Measurements from ENCODE around the gene MIPOL1. TPM values are rescaled to one million over a fixed set of nuclear protein-coding genes. Genes with fewer than 3 reads are reported as not detected.
A peak's percentile ranks its signal among the peaks of the same experiment; 100 is the strongest.

MIPOL1 gene
- total and polyA plus RNA-seq, 2 donors from 2014 or later = 4.4 to 14.8 TPM

- FAIRE-seq = no peak
- no peak overlapping the region for H3K9ac ChIP-seq (ENCODE audit: low read length in 3 of 3)
These were observed 3.0 kb upstream of the MIPOL1 start for GRCh38 chr14:37194698-37195097.

GRCh38 chr14:37195327-37195726 lies 2.4 kb upstream of the MIPOL1 start:
- TF ChIP-seq CTCF (IDR thresholded peaks at IDR 0.05; ENCODE audit: borderline replicate concordance, extremely low read depth, insufficient read depth) = no peak
- Histone ChIP-seq H3K9ac (ENCODE audit: low read length in 3 of 3) (no peak overlapping the region), H3K9me3 (ENCODE audit: control insufficient read depth in 2 of 3, insufficient read depth in 1 of 3, low read length in 3 of 3) (no peaks in the 10 kb centered on the region), H3K36me3 (ENCODE audit: control insufficient read depth in 2 of 3, insufficient read depth in 3 of 3, low read length in 3 of 3) (no peaks in the 10 kb centered on the region), H3K4me3 (ENCODE audit: low read length in 3 of 3) (no peak overlapping the region), H3K27me3 (ENCODE audit: control insufficient read depth, insufficient read depth, low read length) (no peaks in the 10 kb centered on the region), H3K27ac (ENCODE audit: low read depth in 2 of 2, low read length in 2 of 2) (no peak overlapping the region), H3K4me1 (ENCODE audit: control insufficient read depth in 2 of 3, insufficient read depth in 2 of 3, low read depth in 1 of 3, low read length in 3 of 3) (peaks cover 0 to 4% (median 0%) of the 10 kb centered on the region in 3 donors)
- intact Hi-C loops (cut with DNase I) = no loop called here
- DNase-seq = peak in 1 of 5 donors; percentile 20
- no peak for FAIRE-seq

More at GRCh38 chr14:37194698-37195097, 3.0 kb upstream of the MIPOL1 start:
- Histone ChIP-seq H3K36me3 (ENCODE audit: control insufficient read depth in 2 of 3, insufficient read depth in 3 of 3, low read length in 3 of 3) (no peaks in the 10 kb centered on the region), H3K27ac (ENCODE audit: low read depth in 2 of 2, low read length in 2 of 2) (no peak overlapping the region), H3K27me3 (ENCODE audit: control insufficient read depth, insufficient read depth, low read length) (no peaks in the 10 kb centered on the region), H3K4me1 (ENCODE audit: control insufficient read depth in 2 of 3, insufficient read depth in 2 of 3, low read depth in 1 of 3, low read length in 3 of 3) (peaks cover 0 to 1% (median 0%) of the 10 kb centered on the region in 3 donors), H3K4me3 (ENCODE audit: low read length in 3 of 3) (no peak overlapping the region), H3K9me3 (ENCODE audit: control insufficient read depth in 2 of 3, insufficient read depth in 1 of 3, low read length in 3 of 3) (no peaks in the 10 kb centered on the region)
- TF ChIP-seq CTCF (IDR thresholded peaks at IDR 0.05; ENCODE audit: borderline replicate concordance, extremely low read depth, insufficient read depth) = no peak
- DNase-seq = no peak
- intact Hi-C loops (cut with DNase I) = no loop called here

GRCh38 chr14:37196604-37197420 lies 925 bp upstream of the MIPOL1 start:
- intact Hi-C loops (cut with DNase I) = no loop called here

More at GRCh38 chr14:37196604-37197420, 925 bp upstream of the MIPOL1 start:
- H3K27me3 ChIP-seq (ENCODE audit: control insufficient read depth, insufficient read depth, low read length) = no peaks in the 10 kb centered on the region
- no peak for TF ChIP-seq CTCF (IDR thresholded peaks at IDR 0.05; ENCODE audit: borderline replicate concordance, extremely low read depth, insufficient read depth)
- peak overlapping the region; percentile 95 to 98 (median 97) for H3K4me3 ChIP-seq (ENCODE audit: low read length in 3 of 3)
- peaks cover 0 to 4% (median 0%) of the 10 kb centered on the region in 3 donors for H3K4me1 ChIP-seq (ENCODE audit: control insufficient read depth in 2 of 3, insufficient read depth in 2 of 3, low read depth in 1 of 3, low read length in 3 of 3)
- H3K9ac ChIP-seq (ENCODE audit: low read length in 3 of 3) = peak overlapping the region in 2 of 3 donors; percentile 91 to 95
- FAIRE-seq = no peak
- peak in 1 of 5 donors; percentile 13 for DNase-seq
- peak overlapping the region; percentile 79 to 94 for H3K27ac ChIP-seq (ENCODE audit: low read depth in 2 of 2, low read length in 2 of 2)
- no peaks in the 10 kb centered on the region for H3K36me3 ChIP-seq (ENCODE audit: control insufficient read depth in 2 of 3, insufficient read depth in 3 of 3, low read length in 3 of 3)
- H3K9me3 ChIP-seq (ENCODE audit: control insufficient read depth in 2 of 3, insufficient read depth in 1 of 3, low read length in 3 of 3) = no peaks in the 10 kb centered on the region
